HepG2 (cell line): ENCODE data around the gene FGA. TPM values are rescaled to one million over a fixed set of nuclear protein-coding genes. Genes with fewer than 3 reads are reported as not detected.
A peak's percentile ranks its signal among the peaks of the same experiment; 100 is the strongest.

Source experiments
- BORCS8-MEF2B ChIP-seq: sonication (generic); formaldehyde crosslinking; IDR thresholded peaks from 2 replicates; pipeline ENCODE4 v1.8.0; 2022; ENCODE audit warnings: mild to moderate bottlenecking, missing genetic modification reagents
- EED ChIP-seq: sonication (generic); formaldehyde crosslinking; IDR thresholded peaks from 2 replicates; pipeline ENCODE4 v1.5.0; 2020; ENCODE audit warnings: mild to moderate bottlenecking, missing genetic modification reagents
- GZF1 ChIP-seq: sonication (generic); formaldehyde crosslinking; IDR thresholded peaks from 2 replicates; pipeline ENCODE4 v1.5.1; 2020; ENCODE audit warnings: mild to moderate bottlenecking, missing genetic modification reagents
- PLRG1 ChIP-seq: fragments of 450-650 bp; conservative IDR thresholded peaks from 2 replicates; pipeline ENCODE4 v1.6.1; 2016
- RAD51 ChIP-seq: fragments of 450-650 bp; IDR thresholded peaks from 2 replicates; pipeline ENCODE4 v1.6.1; 2016; ENCODE audit warnings: borderline replicate concordance
- SMAD3 ChIP-seq: sonication (generic); formaldehyde crosslinking; IDR thresholded peaks from 2 replicates; pipeline ENCODE4 v1.4.0; 2020; ENCODE audit warnings: missing genetic modification reagents
- ZBTB1 ChIP-seq: sonication (generic); formaldehyde crosslinking; IDR thresholded peaks from 2 replicates; pipeline ENCODE4 v1.4.0; 2020; ENCODE audit warnings: missing genetic modification reagents, borderline replicate concordance
- ZBTB39 ChIP-seq: sonication (generic); formaldehyde crosslinking; IDR thresholded peaks from 2 replicates; pipeline ENCODE4 v1.5.0; 2020; ENCODE audit warnings: missing genetic modification reagents
- ZNF121 ChIP-seq: sonication (generic); formaldehyde crosslinking; IDR thresholded peaks from 2 replicates; pipeline ENCODE4 v1.5.0; 2020; ENCODE audit warnings: mild to moderate bottlenecking, missing genetic modification reagents
- ZNF180 ChIP-seq: sonication (generic); formaldehyde crosslinking; IDR thresholded peaks from 2 replicates; pipeline ENCODE4 v1.4.0; 2020; ENCODE audit warnings: low read depth, missing genetic modification reagents, borderline replicate concordance
- ZNF230 ChIP-seq: sonication (generic); formaldehyde crosslinking; IDR thresholded peaks from 2 replicates; pipeline ENCODE4 v1.4.0; 2020; ENCODE audit warnings: mild to moderate bottlenecking, missing genetic modification reagents
- ZNF362 ChIP-seq: sonication (generic); formaldehyde crosslinking; IDR thresholded peaks from 2 replicates; pipeline ENCODE4 v1.4.0; 2020; ENCODE audit warnings: missing genetic modification reagents, mild to moderate bottlenecking, borderline replicate concordance
- ZNF607 ChIP-seq: sonication (generic); formaldehyde crosslinking; IDR thresholded peaks from 2 replicates; pipeline ENCODE4 v1.5.1; 2020; ENCODE audit warnings: missing genetic modification reagents, mild to moderate bottlenecking, borderline replicate concordance
- ZNF761 ChIP-seq: sonication (generic); formaldehyde crosslinking; conservative IDR thresholded peaks from 2 replicates; pipeline ENCODE4 v1.4.0; 2020; ENCODE audit warnings: mild to moderate bottlenecking, missing genetic modification reagents
- ZSCAN21 ChIP-seq: sonication (generic); formaldehyde crosslinking; IDR thresholded peaks from 2 replicates; pipeline ENCODE4 v1.8.0; 2022; ENCODE audit warnings: mild to moderate bottlenecking, missing genetic modification reagents, moderate library complexity, borderline replicate concordance
- polyA plus RNA-seq, 8 experiments: library from polyadenylated mRNA; depleted of rRNA in 3 of 8; stranded (reverse) in 7 of 8; unstranded in 1 of 8; fragments of >200 nt; fragmentation: Illumina TruSeq in 4 of 8; extraction: Trizol in 4 of 8; gene quantifications; 2 replicates each; pipeline versions ENCODE4 v1.2.1 to v1.2.3, GENCODE V29; 2011 to 2016; ENCODE audit warnings: low read depth in 4 of 8, missing spikeins in 1 of 8, mixed read lengths in 1 of 8; ENCODE audit not compliant: insufficient read depth in 1 of 8
- total RNA-seq, 5 experiments: library from RNA; depleted of rRNA; stranded (reverse); fragments of >200 nt; fragmentation: Illumina TruSeq; extraction: Trizol; gene quantifications; 2 replicates each; pipeline ENCODE4 v1.2.3, GENCODE V29; 2016; ENCODE audit warnings: low read depth in 1 of 5
- TF ChIP-seq, protein P1 (sequence below): sonication (generic); formaldehyde crosslinking; IDR thresholded peaks from 2 replicates; pipeline ENCODE4 v1.4.0; 2020; ENCODE audit warnings: missing genetic modification reagents
- TF ChIP-seq, protein P2 (sequence below): IDR thresholded peaks from 2 replicates; pipeline ENCODE4 v1.6.1; 2016; ENCODE audit warnings: low read depth, control low read depth
- TF ChIP-seq, protein P3 (sequence below): sonication (generic); formaldehyde crosslinking; IDR thresholded peaks from 2 replicates; pipeline ENCODE4 v1.5.1; 2020; ENCODE audit warnings: mild to moderate bottlenecking, missing genetic modification reagents

Gene FGA
- total and polyA plus RNA-seq, 2 of the 13 experiments (the other 11 are each of a cell fraction or from before 2014, with no cell fraction given), result 640 to 1,523 TPM

DNA sequence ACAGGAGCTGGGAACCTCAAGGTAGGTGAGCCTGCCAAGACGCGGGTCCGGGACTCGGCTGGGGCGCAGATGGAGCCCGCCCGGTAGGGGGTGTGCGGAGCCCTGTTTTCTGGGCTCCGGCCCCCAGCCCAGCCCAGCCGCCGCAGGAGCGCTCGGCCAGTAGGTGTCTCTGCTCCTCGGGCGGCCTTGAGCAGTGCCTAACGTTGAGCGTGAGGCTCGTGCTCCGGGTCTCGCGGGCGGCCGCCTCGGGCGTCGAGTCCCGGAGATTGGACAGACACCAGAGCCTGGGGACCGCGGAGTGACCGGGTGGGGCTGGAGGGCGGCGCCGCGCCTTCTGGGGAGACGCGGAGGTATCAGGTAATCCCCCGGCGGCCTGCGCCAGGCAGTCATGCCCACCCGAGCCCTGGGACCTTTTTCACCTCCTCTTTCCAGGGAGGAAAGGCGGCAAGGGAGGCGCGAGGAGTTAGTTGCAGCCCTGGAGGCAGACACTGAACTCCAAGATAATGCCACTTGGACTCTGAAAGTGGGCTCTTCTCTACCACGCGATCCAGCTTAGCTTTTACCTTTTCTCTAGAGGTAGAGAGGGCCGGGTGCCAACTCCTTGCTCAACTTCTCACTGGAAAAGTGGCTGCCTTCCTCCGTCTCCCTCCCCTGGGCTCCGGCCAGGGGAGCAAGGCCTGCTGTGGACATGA lies 36.4 kb upstream of the FGA start (continued):
- TF ChIP-seq, protein P1, sequence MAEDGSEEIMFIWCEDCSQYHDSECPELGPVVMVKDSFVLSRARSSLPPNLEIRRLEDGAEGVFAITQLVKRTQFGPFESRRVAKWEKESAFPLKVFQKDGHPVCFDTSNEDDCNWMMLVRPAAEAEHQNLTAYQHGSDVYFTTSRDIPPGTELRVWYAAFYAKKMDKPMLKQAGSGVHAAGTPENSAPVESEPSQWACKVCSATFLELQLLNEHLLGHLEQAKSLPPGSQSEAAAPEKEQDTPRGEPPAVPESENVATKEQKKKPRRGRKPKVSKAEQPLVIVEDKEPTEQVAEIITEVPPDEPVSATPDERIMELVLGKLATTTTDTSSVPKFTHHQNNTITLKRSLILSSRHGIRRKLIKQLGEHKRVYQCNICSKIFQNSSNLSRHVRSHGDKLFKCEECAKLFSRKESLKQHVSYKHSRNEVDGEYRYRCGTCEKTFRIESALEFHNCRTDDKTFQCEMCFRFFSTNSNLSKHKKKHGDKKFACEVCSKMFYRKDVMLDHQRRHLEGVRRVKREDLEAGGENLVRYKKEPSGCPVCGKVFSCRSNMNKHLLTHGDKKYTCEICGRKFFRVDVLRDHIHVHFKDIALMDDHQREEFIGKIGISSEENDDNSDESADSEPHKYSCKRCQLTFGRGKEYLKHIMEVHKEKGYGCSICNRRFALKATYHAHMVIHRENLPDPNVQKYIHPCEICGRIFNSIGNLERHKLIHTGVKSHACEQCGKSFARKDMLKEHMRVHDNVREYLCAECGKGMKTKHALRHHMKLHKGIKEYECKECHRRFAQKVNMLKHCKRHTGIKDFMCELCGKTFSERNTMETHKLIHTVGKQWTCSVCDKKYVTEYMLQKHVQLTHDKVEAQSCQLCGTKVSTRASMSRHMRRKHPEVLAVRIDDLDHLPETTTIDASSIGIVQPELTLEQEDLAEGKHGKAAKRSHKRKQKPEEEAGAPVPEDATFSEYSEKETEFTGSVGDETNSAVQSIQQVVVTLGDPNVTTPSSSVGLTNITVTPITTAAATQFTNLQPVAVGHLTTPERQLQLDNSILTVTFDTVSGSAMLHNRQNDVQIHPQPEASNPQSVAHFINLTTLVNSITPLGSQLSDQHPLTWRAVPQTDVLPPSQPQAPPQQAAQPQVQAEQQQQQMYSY (CRISPR knock-in tag), result no peak
- TF ChIP-seq PLRG1, result no peak
- TF ChIP-seq EED, result no peak
- TF ChIP-seq ZBTB1 (CRISPR knock-in tag), result no peak
- TF ChIP-seq RAD51, result no peak
- TF ChIP-seq GZF1 (CRISPR knock-in tag), result no peak
- TF ChIP-seq ZBTB39, result no peak
- TF ChIP-seq ZNF180 (CRISPR knock-in tag), result no peak
- TF ChIP-seq ZNF761 (CRISPR knock-in tag), result peak; percentile 60; the same call in 1 of the 2 replicates
- no peak for TF ChIP-seq ZNF121 (CRISPR knock-in tag)
- TF ChIP-seq, protein P2, sequence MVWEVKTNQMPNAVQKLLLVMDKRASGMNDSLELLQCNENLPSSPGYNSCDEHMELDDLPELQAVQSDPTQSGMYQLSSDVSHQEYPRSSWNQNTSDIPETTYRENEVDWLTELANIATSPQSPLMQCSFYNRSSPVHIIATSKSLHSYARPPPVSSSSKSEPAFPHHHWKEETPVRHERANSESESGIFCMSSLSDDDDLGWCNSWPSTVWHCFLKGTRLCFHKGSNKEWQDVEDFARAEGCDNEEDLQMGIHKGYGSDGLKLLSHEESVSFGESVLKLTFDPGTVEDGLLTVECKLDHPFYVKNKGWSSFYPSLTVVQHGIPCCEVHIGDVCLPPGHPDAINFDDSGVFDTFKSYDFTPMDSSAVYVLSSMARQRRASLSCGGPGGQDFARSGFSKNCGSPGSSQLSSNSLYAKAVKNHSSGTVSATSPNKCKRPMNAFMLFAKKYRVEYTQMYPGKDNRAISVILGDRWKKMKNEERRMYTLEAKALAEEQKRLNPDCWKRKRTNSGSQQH (CRISPR knock-in tag), result no peak
- TF ChIP-seq BORCS8-MEF2B (CRISPR knock-in tag), result 0 out of 2 replicates have a peak, but pooled peaks have one; percentile 36
- TF ChIP-seq ZNF607, result peak; percentile 65; the same call in 1 of the 2 replicates
- TF ChIP-seq, protein P3, sequence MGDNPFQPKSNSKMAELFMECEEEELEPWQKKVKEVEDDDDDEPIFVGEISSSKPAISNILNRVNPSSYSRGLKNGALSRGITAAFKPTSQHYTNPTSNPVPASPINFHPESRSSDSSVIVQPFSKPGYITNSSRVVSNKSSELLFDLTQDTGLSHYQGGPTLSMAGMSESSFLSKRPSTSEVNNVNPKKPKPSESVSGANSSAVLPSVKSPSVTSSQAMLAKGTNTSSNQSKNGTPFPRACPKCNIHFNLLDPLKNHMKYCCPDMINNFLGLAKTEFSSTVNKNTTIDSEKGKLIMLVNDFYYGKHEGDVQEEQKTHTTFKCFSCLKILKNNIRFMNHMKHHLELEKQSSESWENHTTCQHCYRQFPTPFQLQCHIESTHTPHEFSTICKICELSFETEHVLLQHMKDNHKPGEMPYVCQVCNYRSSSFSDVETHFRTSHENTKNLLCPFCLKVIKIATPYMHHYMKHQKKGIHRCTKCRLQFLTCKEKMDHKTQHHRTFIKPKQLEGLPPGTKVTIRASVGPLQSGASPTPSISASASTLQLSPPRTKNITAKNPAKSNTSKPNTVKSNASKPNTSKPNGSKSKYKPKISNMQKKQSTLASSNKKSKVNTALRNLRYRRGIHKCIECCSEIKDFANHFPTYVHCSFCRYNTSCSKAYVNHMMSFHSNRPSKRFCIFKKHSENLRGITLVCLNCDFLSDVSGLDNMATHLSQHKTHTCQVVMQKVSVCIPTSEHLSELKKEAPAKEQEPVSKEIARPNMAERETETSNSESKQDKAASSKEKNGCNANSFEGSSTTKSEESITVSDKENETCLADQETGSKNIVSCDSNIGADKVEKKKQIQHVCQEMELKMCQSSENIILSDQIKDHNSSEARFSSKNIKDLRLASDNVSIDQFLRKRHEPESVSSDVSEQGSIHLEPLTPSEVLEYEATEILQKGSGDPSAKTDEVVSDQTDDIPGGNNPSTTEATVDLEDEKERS (CRISPR knock-in tag), result no peak
- TF ChIP-seq ZSCAN21 (CRISPR knock-in tag), result peak; percentile 59; the same call in 1 of the 2 replicates
- TF ChIP-seq ZNF230 (CRISPR knock-in tag), result peak; percentile 77; the same call in 1 of the 2 replicates
- TF ChIP-seq ZNF362 (CRISPR knock-in tag), result no peak
- TF ChIP-seq SMAD3, result no peak
